ENCODE results near the gene HHATL.

DNA sequence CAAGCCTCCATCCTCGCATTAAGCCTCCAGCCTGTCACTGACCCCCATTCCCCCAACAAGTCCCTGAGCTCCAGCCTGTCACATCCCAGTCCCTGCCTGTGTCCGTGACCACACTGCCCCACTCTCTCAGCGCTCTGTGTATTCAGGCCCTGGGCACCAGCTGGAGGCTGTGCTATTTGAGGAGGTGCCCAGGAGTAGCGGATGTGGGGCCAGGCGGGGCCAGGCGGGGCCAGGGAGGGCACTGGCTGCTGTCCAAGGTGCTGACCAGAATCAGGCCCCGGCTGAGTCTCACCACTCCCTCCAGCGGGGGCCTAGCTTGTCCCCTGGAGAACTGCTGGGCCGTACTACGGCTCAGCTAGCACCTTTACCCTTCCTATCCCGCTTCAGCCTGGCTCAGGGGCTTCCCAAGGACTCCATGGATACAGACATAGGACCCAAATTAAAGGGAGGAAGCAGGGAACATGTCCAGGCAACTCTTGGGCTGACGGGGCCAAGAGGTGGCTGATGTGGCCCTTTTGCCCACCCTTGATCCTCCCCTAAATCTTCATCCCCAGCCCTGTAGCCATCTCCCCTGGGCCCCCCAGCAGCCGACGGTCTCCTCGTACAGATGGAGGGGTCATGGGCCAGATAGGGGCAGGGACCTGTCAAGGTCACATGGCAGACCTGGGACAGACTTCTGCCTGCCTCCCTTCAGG is 1.1 kb downstream of the HHATL start:
- TF ChIP-seq POLR2AphosphoS5 (IDR thresholded peaks at IDR 0.05) (no peak), EP300 (IDR thresholded peaks at IDR 0.05) (no peak)
